ENCODE results near the gene GBA3. TPM values are rescaled to one million over a fixed set of nuclear protein-coding genes. Genes with fewer than 3 reads are reported as not detected.

Gene GBA3
- total RNA-seq, 1 experiment from 2014 or later, result not detected

- H3K4me1 Mint-ChIP-seq, result peaks cover 14 to 19% of the 10 kb centered on the region in 2 experiments
Observed at GRCh38 chr4:22676063-22676462, 16.7 kb upstream of the GBA3 start.

More at GRCh38 chr4:22676063-22676462, 16.7 kb upstream of the GBA3 start:
- no peak overlapping the region for H2AK5ac ChIP-seq (ENCODE audit: insufficient read length, low read length)
- H3K23me2 ChIP-seq (ENCODE audit: insufficient read length, low read depth, low read length, poor library complexity, severe bottlenecking), result no peaks in the 10 kb centered on the region
- H4K91ac ChIP-seq (ENCODE audit: insufficient read length, low read depth, low read length), result no peak overlapping the region
- Mint-ChIP-seq H3K9me3 (no peaks in the 10 kb centered on the region), H3K36me3 (ENCODE audit: insufficient read depth in 1 of 3, low read depth in 3 of 3) (no peaks in the 10 kb centered on the region; a peak in 1 of 7 replicates), H3K4me3 (no peak overlapping the region), H3K27ac (no peak overlapping the region), H3K27me3 (ENCODE audit: low read depth) (no peaks in the 10 kb centered on the region)
- no peak for TF ChIP-seq CTCF (conservative IDR thresholded peaks at IDR 0.05)
- no peaks in the 10 kb centered on the region for H3K4me1 ChIP-seq (ENCODE audit: insufficient read depth, low read length)
- no peaks in the 10 kb centered on the region for H3K79me1 ChIP-seq (ENCODE audit: insufficient read depth, low read depth, low read length, poor library complexity, severe bottlenecking)
- no peak overlapping the region for H2BK5ac ChIP-seq (ENCODE audit: insufficient read length, low read length)
- no peak for DNase-seq
- H3K23ac ChIP-seq (ENCODE audit: insufficient read length, low read depth, low read length), result no peak overlapping the region
- H2AFZ ChIP-seq (ENCODE audit: low read length), result no peak overlapping the region
- no peaks in the 10 kb centered on the region for H3K79me2 ChIP-seq (ENCODE audit: insufficient read depth, low read length)
- no peaks in the 10 kb centered on the region for H3K9me3 ChIP-seq (ENCODE audit: control insufficient read depth, low read depth, low read length)
- no peak overlapping the region for H2BK120ac ChIP-seq (ENCODE audit: low read depth, low read length, poor library complexity, severe bottlenecking)
- H3K27me3 ChIP-seq (ENCODE audit: insufficient read depth, low read length), result no peaks in the 10 kb centered on the region
- no peak overlapping the region for H2BK12ac ChIP-seq (ENCODE audit: insufficient read length, low read depth, low read length)
- H3K56ac ChIP-seq (ENCODE audit: insufficient read length, low read depth, low read length), result no peak overlapping the region
- no peak overlapping the region for H3K14ac ChIP-seq (ENCODE audit: insufficient read depth, low read length)
- no CpG with 5 or more reads among the region's 1 CpG for WGBS (ENCODE audit: extremely low coverage, insufficient read length, low lambda C conversion rate)
- H3K4me2 ChIP-seq (ENCODE audit: insufficient read depth, insufficient read length, low read length), result no peak overlapping the region
- no peak overlapping the region for H3K9ac ChIP-seq (ENCODE audit: extremely low read depth, insufficient read length, low read length)
- no peak overlapping the region for H3T11ph ChIP-seq (ENCODE audit: low read length)
- no peak overlapping the region for H3K18ac ChIP-seq (ENCODE audit: insufficient read length, low read depth, low read length)
- no peak overlapping the region for H4K8ac ChIP-seq (replicated peaks; ENCODE audit: insufficient read length, low read depth, low read length)
- H4K5ac ChIP-seq (ENCODE audit: insufficient read length, low read depth, low read length), result no peak overlapping the region
- H3K4ac ChIP-seq (ENCODE audit: low read depth, low read length), result no peak overlapping the region
- no peak overlapping the region for H3K27ac ChIP-seq (ENCODE audit: insufficient read length, low read depth, low read length)
- no peak overlapping the region for H2BK20ac ChIP-seq (ENCODE audit: low read depth, low read length, poor library complexity, severe bottlenecking)
- H2BK15ac ChIP-seq (ENCODE audit: low read depth, low read length), result no peak overlapping the region
- no peaks in the 10 kb centered on the region for H4K20me1 ChIP-seq (ENCODE audit: control insufficient read depth, insufficient read depth, insufficient read length)
